Transverse colon (tissue), 4 donors: ENCODE results near the gene LRRC4C. TPM values are rescaled to one million over a fixed set of nuclear protein-coding genes. Genes with fewer than 3 reads are reported as not detected.

Source experiments
- DNase-seq: peaks from one replicate; pipeline ENCODE4 v3.0.0-alpha.2; 2019
- H3K27ac ChIP-seq, 4 donors: fragments of 200-600 bp; sonication (generic); 2 replicates each; pipeline ENCODE4 v1.5.1; 2016 to 2018; ENCODE audit warnings: inconsistent platforms in 4 of 4
- H3K27me3 ChIP-seq: fragments of 200-600 bp; sonication (generic); 2 replicates; pipeline ENCODE4 v1.5.1; 2017; ENCODE audit warnings: inconsistent platforms
- H3K36me3 ChIP-seq, 4 donors: fragments of 200-600 bp; sonication (generic); 2 replicates each; pipeline ENCODE4 v1.5.1; 2017 to 2019; ENCODE audit warnings: inconsistent platforms in 4 of 4
- H3K4me1 ChIP-seq, 4 donors: fragments of 200-600 bp; sonication (generic); 2 replicates each; pipeline ENCODE4 v1.5.1; 2017 to 2020; ENCODE audit warnings: inconsistent platforms in 4 of 4
- H3K4me3 ChIP-seq, 4 donors: fragments of 200-600 bp; sonication (generic); 1 replicate in 1 of 4; 2 replicates in 3 of 4; pipeline versions ENCODE4 v1.5.1 to v1.6.1; 2017 to 2019; ENCODE audit warnings: inconsistent platforms in 4 of 4
- H3K9me3 ChIP-seq, 2 donors: fragments of 200-600 bp; sonication (generic); 2 replicates each; pipeline ENCODE4 v1.5.1; 2017 to 2019; ENCODE audit warnings: inconsistent platforms in 2 of 2
- EP300 ChIP-seq: sonication (generic); formaldehyde crosslinking; IDR thresholded peaks from one replicate; pipeline ENCODE4 v1.6.1; 2017; ENCODE audit warnings: antibody characterized with exemption, low read depth
- POLR2A ChIP-seq: fragments of 450-650 bp; IDR thresholded peaks from one replicate; pipeline ENCODE4 v1.6.1; 2016; ENCODE audit warnings: antibody characterized with exemption, mild to moderate bottlenecking, moderate library complexity
- POLR2AphosphoS5 ChIP-seq, 3 donors: sonication (generic); formaldehyde crosslinking; IDR thresholded peaks; one replicate each; pipeline ENCODE4 v1.6.1; 2016; ENCODE audit warnings: antibody characterized with exemption in 3 of 3
- WGBS, 2 donors: methylation state at CpG; one replicate each; pipeline ENCODE4 v1.1.5; 2018; ENCODE audit warnings: low coverage in 1 of 2; 5-methylcytosine and 5-hydroxymethylcytosine counted together
- in situ Hi-C, 4 donors: fragments of 200-750 bp; cut with MboI; loops; one replicate each; pipeline versions ENCODE4 v1.15.0 to v1.15.1; 2017; ENCODE audit warnings: low sequenced_read_pairs in 3 of 4, low pct_ligation_motif_present in 1 of 4, low pct_unique_long_range_greater_than_20kb in 1 of 4
- intact Hi-C: fragments of 100-400 bp; cut with DNase I; formaldehyde crosslinking; loops from one replicate; pipeline ENCODE4 v1.15.1; 2023; ENCODE audit warnings: low total_unique reads
- total RNA-seq, 4 donors: library from RNA; depleted of rRNA; stranded (reverse); fragments of >200 nt; gene quantifications; one replicate each; pipeline ENCODE4 v1.1.0, GENCODE V29; 2016
- TF ChIP-seq, protein P1 (sequence below), 5 experiments: fragments of 200-600 bp in 3 of 5; fragments of 450-650 bp in 2 of 5; sonication (generic) in 3 of 5; IDR thresholded peaks; 1 replicate in 2 of 5; 2 replicates in 3 of 5; pipeline ENCODE4 v1.5.1; 2016 to 2017; ENCODE audit warnings: antibody characterized with exemption in 5 of 5, inconsistent platforms in 3 of 5, mild to moderate bottlenecking in 2 of 5, moderate library complexity in 1 of 5

The LRRC4C gene
- total RNA-seq, 4 donors from 2014 or later: 0.55 to 1.9 (median 0.64) TPM; not detected in 1

GRCh38 chr11:41346042-41346441 is 113.4 kb downstream of the LRRC4C start:
- WGBS, 2 donors: 87 to 93% methylated on average over 2 of the region's 2 CpGs
- DNase-seq: no peak
- Histone ChIP-seq H3K4me1 (no peaks in the 10 kb centered on the region), H3K27ac (no peak overlapping the region), H3K27me3 (no peaks in the 10 kb centered on the region), H3K36me3 (no peaks in the 10 kb centered on the region), H3K4me3 (no peak overlapping the region), H3K9me3 (no peaks in the 10 kb centered on the region)
- intact Hi-C loops (no loop called here), in situ Hi-C loops (no loop called here)
- TF ChIP-seq POLR2AphosphoS5 (IDR thresholded peaks at IDR 0.05) (no peak), EP300 (no peak), POLR2A (no peak)

DNA sequence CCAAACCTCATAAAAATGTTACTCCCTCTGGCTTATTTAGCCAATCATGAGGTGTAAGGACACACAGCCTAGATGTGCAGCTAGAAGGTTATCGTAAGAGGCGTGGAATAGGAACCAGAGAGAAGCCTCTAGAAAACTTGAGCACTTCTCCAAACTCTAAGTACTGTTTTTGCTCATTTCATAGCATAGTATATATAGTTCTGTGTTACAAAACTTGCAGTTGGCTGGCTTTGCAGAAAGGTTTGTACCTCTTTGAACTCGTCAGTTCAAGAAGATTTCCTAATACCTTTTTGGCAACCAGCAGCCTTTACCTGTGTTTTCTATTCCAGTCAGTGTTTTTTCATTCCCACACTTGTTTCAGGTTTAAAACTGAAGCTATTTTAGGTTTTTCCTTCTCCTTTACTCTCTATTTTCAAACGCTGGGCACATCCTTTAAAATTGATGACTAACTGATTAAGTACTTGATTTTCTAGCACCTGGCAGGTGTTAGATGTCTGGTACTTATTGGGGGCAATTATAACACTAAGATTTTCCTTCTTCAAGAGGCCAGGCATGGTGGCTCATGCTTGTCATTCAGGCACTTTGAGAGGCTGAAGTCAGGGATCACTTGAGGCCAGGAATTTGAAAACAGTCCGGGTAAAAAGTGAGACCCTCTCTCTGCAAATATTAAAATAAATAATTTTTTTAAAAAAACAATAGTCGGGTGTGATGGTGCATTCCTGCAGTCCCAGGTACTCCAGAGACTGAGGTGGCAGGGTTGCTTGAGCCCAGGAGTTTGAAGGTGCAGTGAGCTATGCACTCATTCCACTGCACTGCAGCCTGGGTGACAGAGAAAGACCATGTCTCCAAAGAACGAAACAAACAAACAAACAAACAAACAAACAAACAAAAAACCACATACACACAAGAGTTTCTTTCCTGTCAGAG is 125.2 kb downstream of the LRRC4C start:
- H3K9me3 ChIP-seq: no peaks in the 10 kb centered on the region
- intact Hi-C loops: no loop called here
- TF ChIP-seq EP300: no peak
- TF ChIP-seq POLR2AphosphoS5 (IDR thresholded peaks at IDR 0.05): no peak
- TF ChIP-seq, protein P1, sequence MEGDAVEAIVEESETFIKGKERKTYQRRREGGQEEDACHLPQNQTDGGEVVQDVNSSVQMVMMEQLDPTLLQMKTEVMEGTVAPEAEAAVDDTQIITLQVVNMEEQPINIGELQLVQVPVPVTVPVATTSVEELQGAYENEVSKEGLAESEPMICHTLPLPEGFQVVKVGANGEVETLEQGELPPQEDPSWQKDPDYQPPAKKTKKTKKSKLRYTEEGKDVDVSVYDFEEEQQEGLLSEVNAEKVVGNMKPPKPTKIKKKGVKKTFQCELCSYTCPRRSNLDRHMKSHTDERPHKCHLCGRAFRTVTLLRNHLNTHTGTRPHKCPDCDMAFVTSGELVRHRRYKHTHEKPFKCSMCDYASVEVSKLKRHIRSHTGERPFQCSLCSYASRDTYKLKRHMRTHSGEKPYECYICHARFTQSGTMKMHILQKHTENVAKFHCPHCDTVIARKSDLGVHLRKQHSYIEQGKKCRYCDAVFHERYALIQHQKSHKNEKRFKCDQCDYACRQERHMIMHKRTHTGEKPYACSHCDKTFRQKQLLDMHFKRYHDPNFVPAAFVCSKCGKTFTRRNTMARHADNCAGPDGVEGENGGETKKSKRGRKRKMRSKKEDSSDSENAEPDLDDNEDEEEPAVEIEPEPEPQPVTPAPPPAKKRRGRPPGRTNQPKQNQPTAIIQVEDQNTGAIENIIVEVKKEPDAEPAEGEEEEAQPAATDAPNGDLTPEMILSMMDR (IDR thresholded peaks at IDR 0.05): no peak
- no peak for TF ChIP-seq POLR2A
- no peak overlapping the region for H3K27ac ChIP-seq
- 59 to 73% methylated on average over 6 to 7 of the region's 7 CpGs for WGBS, 2 donors
- in situ Hi-C loops: no loop called here
- DNase-seq: no peak
- H3K4me1 ChIP-seq: no peaks in the 10 kb centered on the region
- no peaks in the 10 kb centered on the region for H3K36me3 ChIP-seq
- no peaks in the 10 kb centered on the region for H3K27me3 ChIP-seq
- H3K4me3 ChIP-seq: no peak overlapping the region

DNA sequence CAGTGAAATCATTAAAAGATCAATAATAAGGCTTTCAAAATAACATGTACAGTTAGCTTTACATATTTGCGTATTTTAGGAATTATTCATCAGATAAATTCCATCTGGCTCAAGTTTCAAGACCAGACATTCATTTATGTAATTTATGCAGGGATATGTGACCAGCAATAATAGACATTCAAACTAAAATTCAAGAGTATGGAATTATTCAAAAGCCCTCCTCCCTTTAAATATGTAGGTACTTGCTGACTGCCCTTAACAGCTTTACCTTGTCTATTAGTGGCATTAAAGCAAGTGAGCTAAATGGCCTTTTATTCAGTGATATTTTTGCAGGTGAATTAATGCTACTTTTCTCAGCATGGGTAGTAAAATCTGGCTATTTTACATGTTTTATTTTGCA is 126.1 kb downstream of the LRRC4C start:
- WGBS, 2 donors: 91% methylated on average over 1 of the region's 1 CpG; no CpG with 5 or more reads in 1 of the 2 donors
- DNase-seq: no peak
- intact Hi-C loops: no loop called here

GRCh38 chr11:41328324-41328723 is 131.1 kb downstream of the LRRC4C start:
- no peak for TF ChIP-seq POLR2AphosphoS5 (IDR thresholded peaks at IDR 0.05)
- TF ChIP-seq, protein P1 (IDR thresholded peaks at IDR 0.05): no peak
- 63 to 67% methylated on average over 1 to 4 of the region's 4 CpGs for WGBS, 2 donors
- Histone ChIP-seq H3K27me3 (no peaks in the 10 kb centered on the region), H3K36me3 (no peaks in the 10 kb centered on the region), H3K4me3 (no peak overlapping the region), H3K4me1 (no peaks in the 10 kb centered on the region), H3K27ac (no peak overlapping the region), H3K9me3 (no peaks in the 10 kb centered on the region)
- intact Hi-C loops: no loop called here
- in situ Hi-C loops: no loop called here
- no peak for DNase-seq

More for the DNA sequence above, 126.1 kb downstream of the LRRC4C start:
- Histone ChIP-seq H3K27me3 (no peaks in the 10 kb centered on the region), H3K36me3 (no peaks in the 10 kb centered on the region), H3K27ac (no peak overlapping the region), H3K9me3 (no peaks in the 10 kb centered on the region), H3K4me3 (no peak overlapping the region), H3K4me1 (no peaks in the 10 kb centered on the region)
- in situ Hi-C loops: no loop called here
- TF ChIP-seq POLR2A (no peak), POLR2AphosphoS5 (IDR thresholded peaks at IDR 0.05) (no peak), EP300 (no peak)
- TF ChIP-seq, protein P1 (IDR thresholded peaks at IDR 0.05): no peak
